SK-N-SH treated with all-trans-retinoic acid at 6 μM for 48 hours (cell line): ENCODE measurements around the gene SDK1.

ENCODE experiments used
- ATAC-seq: fragments of 200-7000 bp; cut with Tn5 transposase; 3 replicates; pipeline ENCODE4 v1.9.1; 2020; ENCODE audit warnings: mild to moderate bottlenecking, moderate library complexity
- ARNTL ChIP-seq: fragments of 450-650 bp; formaldehyde crosslinking; IDR thresholded peaks from 2 replicates; pipeline ENCODE4 v1.5.0; 2020; ENCODE audit warnings: low read depth, mild to moderate bottlenecking, moderate library complexity, borderline replicate concordance
- BACH2 ChIP-seq: fragments of 250-450 bp; sonication (Bioruptor Pico); IDR thresholded peaks from 2 replicates; pipeline ENCODE4 v1.9.0; 2021; ENCODE audit warnings: mild to moderate bottlenecking, borderline replicate concordance
- CSDC2 ChIP-seq: fragments of 250-450 bp; sonication (Bioruptor Pico); IDR thresholded peaks from 2 replicates; pipeline ENCODE4 v1.5.0; 2020; ENCODE audit warnings: mild to moderate bottlenecking, moderate library complexity
- GLIS3 ChIP-seq: fragments of 250-450 bp; sonication (Bioruptor Pico); IDR thresholded peaks from 2 replicates; pipeline ENCODE4 v1.5.0; 2020; ENCODE audit warnings: mild to moderate bottlenecking, moderate library complexity
- ISL1 ChIP-seq: fragments of 250-450 bp; sonication (Bioruptor Pico); IDR thresholded peaks from 2 replicates; pipeline ENCODE4 v2.1.2; 2022; ENCODE audit warnings: mild to moderate bottlenecking, moderate library complexity
- OSR1 ChIP-seq: fragments of 250-450 bp; sonication (Bioruptor Pico); IDR thresholded peaks from 2 replicates; pipeline ENCODE4 v1.8.0; 2022; ENCODE audit warnings: moderate library complexity, mild to moderate bottlenecking, inconsistent platforms
- PPARA ChIP-seq: fragments of 250-450 bp; sonication (Bioruptor Pico); IDR thresholded peaks from 2 replicates; pipeline ENCODE4 v1.5.0; 2020; ENCODE audit warnings: mild to moderate bottlenecking, borderline replicate concordance
- RARB ChIP-seq: fragments of 250-450 bp; sonication (Bioruptor Pico); IDR thresholded peaks from 2 replicates; pipeline ENCODE4 v1.8.0; 2021; ENCODE audit warnings: mild to moderate bottlenecking, moderate library complexity
- SNAI2 ChIP-seq: fragments of 250-450 bp; sonication (Bioruptor Pico); IDR thresholded peaks from 2 replicates; pipeline ENCODE4 v1.5.0; 2020; ENCODE audit warnings: mild to moderate bottlenecking, moderate library complexity
- TCF4 ChIP-seq: fragments of 250-450 bp; sonication (Bioruptor Pico); IDR thresholded peaks from 2 replicates; pipeline ENCODE4 v1.8.0; 2021; ENCODE audit warnings: mild to moderate bottlenecking, moderate library complexity, borderline replicate concordance
- TOX ChIP-seq: fragments of 250-450 bp; sonication (Bioruptor Pico); IDR thresholded peaks from 2 replicates; pipeline ENCODE4 v1.8.0; 2021; ENCODE audit warnings: mild to moderate bottlenecking, moderate library complexity, borderline replicate concordance
- ZC3H10 ChIP-seq: fragments of 250-450 bp; sonication (Bioruptor Pico); IDR thresholded peaks from 2 replicates; pipeline ENCODE4 v1.5.1; 2021; ENCODE audit warnings: mild to moderate bottlenecking, moderate library complexity
- ZFP3 ChIP-seq: fragments of 250-450 bp; sonication (Bioruptor Pico); IDR thresholded peaks from 2 replicates; pipeline ENCODE4 v1.5.0; 2020; ENCODE audit warnings: mild to moderate bottlenecking, moderate library complexity
- ZFP30 ChIP-seq: fragments of 450-650 bp; formaldehyde crosslinking; IDR thresholded peaks from 2 replicates; pipeline ENCODE4 v1.5.0; 2022; ENCODE audit warnings: mild to moderate bottlenecking, moderate library complexity
- ZNF565 ChIP-seq: fragments of 450-650 bp; formaldehyde crosslinking; conservative IDR thresholded peaks from 2 replicates; pipeline ENCODE4 v1.5.0; 2020; ENCODE audit warnings: low read depth, mild to moderate bottlenecking, moderate library complexity
- ZNF70 ChIP-seq: fragments of 450-650 bp; formaldehyde crosslinking; IDR thresholded peaks from 2 replicates; pipeline ENCODE4 v1.5.0; 2020; ENCODE audit warnings: mild to moderate bottlenecking, moderate library complexity
- ZNF8 ChIP-seq: fragments of 450-650 bp; formaldehyde crosslinking; IDR thresholded peaks from 2 replicates; pipeline ENCODE4 v1.5.0; 2020; ENCODE audit warnings: mild to moderate bottlenecking, moderate library complexity
- TF ChIP-seq, protein P1 (sequence below): fragments of 250-450 bp; sonication (Bioruptor Pico); IDR thresholded peaks from 2 replicates; pipeline ENCODE4 v1.8.0; 2021; ENCODE audit warnings: low read depth, mild to moderate bottlenecking, moderate library complexity, borderline replicate concordance
- TF ChIP-seq, protein P2 (sequence below): fragments of 250-450 bp; sonication (Bioruptor Pico); IDR thresholded peaks from 2 replicates; pipeline ENCODE4 v1.5.1; 2020; ENCODE audit warnings: low read depth, mild to moderate bottlenecking, moderate library complexity
- TF ChIP-seq, protein P3 (sequence below): fragments of 250-450 bp; sonication (Bioruptor Pico); IDR thresholded peaks from 2 replicates; pipeline ENCODE4 v1.5.0; 2020; ENCODE audit warnings: mild to moderate bottlenecking, moderate library complexity
- TF ChIP-seq, protein P4 (sequence below): fragments of 250-450 bp; sonication (Bioruptor Pico); IDR thresholded peaks from 2 replicates; pipeline ENCODE4 v1.8.0; 2020; ENCODE audit warnings: mild to moderate bottlenecking, moderate library complexity, borderline replicate concordance
- TF ChIP-seq, protein P5 (sequence below): fragments of 250-450 bp; sonication (Bioruptor Pico); IDR thresholded peaks from 2 replicates; pipeline ENCODE4 v1.5.1; 2021; ENCODE audit warnings: mild to moderate bottlenecking, moderate library complexity

Gene SDK1

DNA sequence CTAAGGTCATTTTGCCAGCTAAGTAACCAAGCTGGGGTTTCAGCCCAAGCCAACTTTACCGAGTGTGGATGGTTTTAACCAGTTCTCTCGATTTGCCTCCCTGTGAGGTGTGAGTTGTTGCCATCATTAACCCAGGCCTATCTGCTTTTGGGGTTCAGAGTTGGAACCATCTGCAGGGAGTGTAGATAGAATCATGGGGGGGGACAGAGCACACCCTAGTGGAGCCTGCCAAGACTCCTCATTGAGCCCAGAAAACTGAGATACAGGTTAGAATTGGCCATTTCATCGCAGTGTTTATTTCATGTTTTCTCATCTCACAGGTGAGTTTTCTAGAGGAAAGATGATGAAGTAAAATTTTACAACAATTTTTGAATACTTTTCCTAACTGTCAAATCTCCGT, 133.6 kb downstream of the SDK1 start:
- ATAC-seq, result no peak
- TF ChIP-seq CSDC2 (CRISPR knock-in tag) (no peak), ISL1 (CRISPR knock-in tag) (no peak), SNAI2 (CRISPR knock-in tag) (no peak), ZNF565 (CRISPR knock-in tag) (no peak), TOX (CRISPR knock-in tag) (no peak), ZFP3 (CRISPR knock-in tag) (no peak), RARB (no peak), ZFP30 (CRISPR knock-in tag) (no peak), ZC3H10 (CRISPR knock-in tag) (no peak)
- TF ChIP-seq, protein P1, sequence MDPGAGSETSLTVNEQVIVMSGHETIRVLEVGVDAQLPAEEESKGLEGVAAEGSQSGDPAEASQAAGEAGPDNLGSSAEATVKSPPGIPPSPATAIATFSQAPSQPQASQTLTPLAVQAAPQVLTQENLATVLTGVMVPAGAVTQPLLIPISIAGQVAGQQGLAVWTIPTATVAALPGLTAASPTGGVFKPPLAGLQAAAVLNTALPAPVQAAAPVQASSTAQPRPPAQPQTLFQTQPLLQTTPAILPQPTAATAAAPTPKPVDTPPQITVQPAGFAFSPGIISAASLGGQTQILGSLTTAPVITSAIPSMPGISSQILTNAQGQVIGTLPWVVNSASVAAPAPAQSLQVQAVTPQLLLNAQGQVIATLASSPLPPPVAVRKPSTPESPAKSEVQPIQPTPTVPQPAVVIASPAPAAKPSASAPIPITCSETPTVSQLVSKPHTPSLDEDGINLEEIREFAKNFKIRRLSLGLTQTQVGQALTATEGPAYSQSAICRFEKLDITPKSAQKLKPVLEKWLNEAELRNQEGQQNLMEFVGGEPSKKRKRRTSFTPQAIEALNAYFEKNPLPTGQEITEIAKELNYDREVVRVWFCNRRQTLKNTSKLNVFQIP, result no peak
- TF ChIP-seq, all 23 proteins: peak for 0

DNA sequence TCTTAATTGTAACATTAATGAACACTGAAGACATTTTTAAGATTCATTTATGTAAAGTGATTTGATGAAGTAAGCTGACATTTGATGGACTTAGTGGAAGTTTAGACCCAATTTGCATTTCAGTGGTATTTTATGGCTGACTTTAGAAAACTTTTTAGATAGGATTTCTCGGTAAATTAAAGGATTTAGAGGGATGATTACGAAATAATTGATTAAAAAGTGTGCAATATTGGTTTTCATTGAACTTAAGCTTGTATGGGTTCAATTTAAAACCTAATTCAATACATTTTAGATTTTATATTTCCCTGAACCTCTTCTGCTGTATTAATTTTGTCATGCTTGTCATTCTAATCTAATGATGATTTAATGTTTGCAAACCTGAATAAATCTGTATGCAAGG, 135.1 kb downstream of the SDK1 start:
- no peak for TF ChIP-seq ZC3H10 (CRISPR knock-in tag)
- TF ChIP-seq, protein P2, sequence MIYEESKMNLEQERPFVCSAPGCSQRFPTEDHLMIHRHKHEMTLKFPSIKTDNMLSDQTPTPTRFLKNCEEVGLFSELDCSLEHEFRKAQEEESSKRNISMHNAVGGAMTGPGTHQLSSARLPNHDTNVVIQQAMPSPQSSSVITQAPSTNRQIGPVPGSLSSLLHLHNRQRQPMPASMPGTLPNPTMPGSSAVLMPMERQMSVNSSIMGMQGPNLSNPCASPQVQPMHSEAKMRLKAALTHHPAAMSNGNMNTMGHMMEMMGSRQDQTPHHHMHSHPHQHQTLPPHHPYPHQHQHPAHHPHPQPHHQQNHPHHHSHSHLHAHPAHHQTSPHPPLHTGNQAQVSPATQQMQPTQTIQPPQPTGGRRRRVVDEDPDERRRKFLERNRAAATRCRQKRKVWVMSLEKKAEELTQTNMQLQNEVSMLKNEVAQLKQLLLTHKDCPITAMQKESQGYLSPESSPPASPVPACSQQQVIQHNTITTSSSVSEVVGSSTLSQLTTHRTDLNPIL (CRISPR knock-in tag), result no peak
- no peak for TF ChIP-seq RARB
- TF ChIP-seq, protein P3, sequence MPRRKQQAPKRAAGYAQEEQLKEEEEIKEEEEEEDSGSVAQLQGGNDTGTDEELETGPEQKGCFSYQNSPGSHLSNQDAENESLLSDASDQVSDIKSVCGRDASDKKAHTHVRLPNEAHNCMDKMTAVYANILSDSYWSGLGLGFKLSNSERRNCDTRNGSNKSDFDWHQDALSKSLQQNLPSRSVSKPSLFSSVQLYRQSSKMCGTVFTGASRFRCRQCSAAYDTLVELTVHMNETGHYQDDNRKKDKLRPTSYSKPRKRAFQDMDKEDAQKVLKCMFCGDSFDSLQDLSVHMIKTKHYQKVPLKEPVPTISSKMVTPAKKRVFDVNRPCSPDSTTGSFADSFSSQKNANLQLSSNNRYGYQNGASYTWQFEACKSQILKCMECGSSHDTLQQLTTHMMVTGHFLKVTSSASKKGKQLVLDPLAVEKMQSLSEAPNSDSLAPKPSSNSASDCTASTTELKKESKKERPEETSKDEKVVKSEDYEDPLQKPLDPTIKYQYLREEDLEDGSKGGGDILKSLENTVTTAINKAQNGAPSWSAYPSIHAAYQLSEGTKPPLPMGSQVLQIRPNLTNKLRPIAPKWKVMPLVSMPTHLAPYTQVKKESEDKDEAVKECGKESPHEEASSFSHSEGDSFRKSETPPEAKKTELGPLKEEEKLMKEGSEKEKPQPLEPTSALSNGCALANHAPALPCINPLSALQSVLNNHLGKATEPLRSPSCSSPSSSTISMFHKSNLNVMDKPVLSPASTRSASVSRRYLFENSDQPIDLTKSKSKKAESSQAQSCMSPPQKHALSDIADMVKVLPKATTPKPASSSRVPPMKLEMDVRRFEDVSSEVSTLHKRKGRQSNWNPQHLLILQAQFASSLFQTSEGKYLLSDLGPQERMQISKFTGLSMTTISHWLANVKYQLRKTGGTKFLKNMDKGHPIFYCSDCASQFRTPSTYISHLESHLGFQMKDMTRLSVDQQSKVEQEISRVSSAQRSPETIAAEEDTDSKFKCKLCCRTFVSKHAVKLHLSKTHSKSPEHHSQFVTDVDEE (CRISPR knock-in tag), result no peak
- no peak for TF ChIP-seq TCF4 (CRISPR knock-in tag)
- TF ChIP-seq ZNF70 (CRISPR knock-in tag), result no peak
- no peak for TF ChIP-seq ZFP3 (CRISPR knock-in tag)
- TF ChIP-seq, protein P4, sequence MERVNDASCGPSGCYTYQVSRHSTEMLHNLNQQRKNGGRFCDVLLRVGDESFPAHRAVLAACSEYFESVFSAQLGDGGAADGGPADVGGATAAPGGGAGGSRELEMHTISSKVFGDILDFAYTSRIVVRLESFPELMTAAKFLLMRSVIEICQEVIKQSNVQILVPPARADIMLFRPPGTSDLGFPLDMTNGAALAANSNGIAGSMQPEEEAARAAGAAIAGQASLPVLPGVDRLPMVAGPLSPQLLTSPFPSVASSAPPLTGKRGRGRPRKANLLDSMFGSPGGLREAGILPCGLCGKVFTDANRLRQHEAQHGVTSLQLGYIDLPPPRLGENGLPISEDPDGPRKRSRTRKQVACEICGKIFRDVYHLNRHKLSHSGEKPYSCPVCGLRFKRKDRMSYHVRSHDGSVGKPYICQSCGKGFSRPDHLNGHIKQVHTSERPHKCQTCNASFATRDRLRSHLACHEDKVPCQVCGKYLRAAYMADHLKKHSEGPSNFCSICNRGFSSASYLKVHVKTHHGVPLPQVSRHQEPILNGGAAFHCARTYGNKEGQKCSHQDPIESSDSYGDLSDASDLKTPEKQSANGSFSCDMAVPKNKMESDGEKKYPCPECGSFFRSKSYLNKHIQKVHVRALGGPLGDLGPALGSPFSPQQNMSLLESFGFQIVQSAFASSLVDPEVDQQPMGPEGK, result no peak
- no peak for ATAC-seq

DNA sequence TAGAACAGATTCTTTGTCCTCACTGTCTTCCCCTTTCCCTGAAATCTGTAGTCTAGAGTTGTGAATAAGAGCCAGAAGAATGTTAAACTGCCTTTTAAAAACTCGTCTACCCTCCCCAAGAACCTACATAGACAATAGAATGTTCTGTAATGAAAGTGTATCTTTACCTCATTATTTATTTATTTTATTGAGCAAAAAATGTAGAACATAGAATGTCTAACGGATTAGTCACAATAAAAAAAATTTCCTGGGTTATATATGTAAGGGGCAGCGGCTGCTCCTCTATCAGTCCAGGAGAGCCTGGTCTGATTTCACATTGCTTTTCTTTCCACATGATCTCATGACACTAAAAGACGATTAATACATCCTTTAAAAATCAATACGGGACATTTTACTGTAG, 135.7 kb downstream of the SDK1 start:
- ATAC-seq, result peak; percentile 74
- TF ChIP-seq, protein P3 (CRISPR knock-in tag), result no peak
- TF ChIP-seq BACH2 (CRISPR knock-in tag), result no peak
- TF ChIP-seq ZFP3 (CRISPR knock-in tag), result 0 out of 2 replicates have a peak, but pooled peaks have one; percentile 57
- no peak for TF ChIP-seq OSR1 (CRISPR knock-in tag)
- TF ChIP-seq SNAI2 (CRISPR knock-in tag), result no peak
- no peak for TF ChIP-seq ZC3H10 (CRISPR knock-in tag)
- TF ChIP-seq ZNF8 (CRISPR knock-in tag), result no peak
- TF ChIP-seq, protein P5, sequence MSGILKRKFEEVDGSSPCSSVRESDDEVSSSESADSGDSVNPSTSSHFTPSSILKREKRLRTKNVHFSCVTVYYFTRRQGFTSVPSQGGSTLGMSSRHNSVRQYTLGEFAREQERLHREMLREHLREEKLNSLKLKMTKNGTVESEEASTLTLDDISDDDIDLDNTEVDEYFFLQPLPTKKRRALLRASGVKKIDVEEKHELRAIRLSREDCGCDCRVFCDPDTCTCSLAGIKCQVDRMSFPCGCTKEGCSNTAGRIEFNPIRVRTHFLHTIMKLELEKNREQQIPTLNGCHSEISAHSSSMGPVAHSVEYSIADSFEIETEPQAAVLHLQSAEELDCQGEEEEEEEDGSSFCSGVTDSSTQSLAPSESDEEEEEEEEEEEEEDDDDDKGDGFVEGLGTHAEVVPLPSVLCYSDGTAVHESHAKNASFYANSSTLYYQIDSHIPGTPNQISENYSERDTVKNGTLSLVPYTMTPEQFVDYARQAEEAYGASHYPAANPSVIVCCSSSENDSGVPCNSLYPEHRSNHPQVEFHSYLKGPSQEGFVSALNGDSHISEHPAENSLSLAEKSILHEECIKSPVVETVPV (CRISPR knock-in tag), result no peak
- no peak for TF ChIP-seq GLIS3
- TF ChIP-seq PPARA, result no peak
- TF ChIP-seq, protein P4, result no peak
- peak; percentile 93 for TF ChIP-seq ISL1 (CRISPR knock-in tag)
- no peak for TF ChIP-seq ZFP30 (CRISPR knock-in tag)
- TF ChIP-seq, protein P1, result no peak
- no peak for TF ChIP-seq ARNTL
- TF ChIP-seq TOX (CRISPR knock-in tag), result no peak
